Panc1 (cell line): ENCODE results near the gene R3HDM2. TPM values are rescaled to one million over a fixed set of nuclear protein-coding genes. Genes with fewer than 3 reads are reported as not detected.

Experiments
- ATAC-seq: fragments of 200-7000 bp; cut with Tn5 transposase; 2 replicates; pipeline ENCODE4 v1.9.1; 2020; ENCODE audit warnings: mild to moderate bottlenecking, moderate library complexity
- BruUV-seq: library from RNA; stranded (reverse); fragments of 400-500 nt; replicated peaks from 2 replicates; lab custom pipeline; 2021; lab: Mats Ljungman, UMichigan
- CTCF ChIA-PET: fragments of 300-600 bp; sonication (Branson Sonifier 250); formaldehyde crosslinking; loops from one replicate; lab custom pipeline; 2022; ENCODE audit warnings: antibody characterized with exemption; lab: Charles Lee
- POLR2A ChIA-PET: fragments of 300-600 bp; sonication (Branson Sonifier 250); formaldehyde crosslinking; loops from one replicate; lab custom pipeline; 2022; ENCODE audit warnings: antibody characterized with exemption; lab: Charles Lee
- DNase-seq: peaks from one replicate; pipeline ENCODE4 v3.0.0-alpha.2; 2010; ENCODE audit warnings: low read depth, low spot score
- H3K27ac ChIP-seq: 2 replicates; pipeline ENCODE4 v1.5.1; 2011; ENCODE audit warnings: mild to moderate bottlenecking, low read length, inconsistent platforms
- H3K27me3 ChIP-seq: fragments of 200-500 bp; sonication (Bioruptor generic); 2 replicates; pipeline ENCODE4 v1.6.0; 2014; ENCODE audit warnings: low read length, inconsistent platforms; ENCODE audit not compliant: control insufficient read depth, insufficient read depth
- H3K36me3 ChIP-seq: fragments of 200-500 bp; sonication (Bioruptor generic); 2 replicates; pipeline ENCODE4 v1.5.1; 2014; ENCODE audit warnings: inconsistent platforms, mild to moderate bottlenecking, low read length, moderate library complexity; ENCODE audit not compliant: control insufficient read depth, insufficient read depth
- H3K4me1 ChIP-seq: 2 replicates; pipeline ENCODE4 v1.5.1; 2011; ENCODE audit warnings: inconsistent platforms, mild to moderate bottlenecking, low read length, moderate library complexity; ENCODE audit not compliant: control insufficient read depth, insufficient read depth
- H3K4me3 ChIP-seq, 2 experiments: 2 replicates each; pipeline ENCODE4 v1.5.1; 2011 to 2012; ENCODE audit warnings: low read depth in 2 of 2, low read length in 2 of 2, mild to moderate bottlenecking in 2 of 2, inconsistent platforms in 1 of 2, moderate library complexity in 1 of 2
- H3K9me3 ChIP-seq: fragments of 200-500 bp; sonication (Bioruptor generic); 2 replicates; pipeline ENCODE4 v1.5.1; 2014; ENCODE audit warnings: low read depth, mild to moderate bottlenecking, inconsistent platforms, low read length, moderate library complexity; ENCODE audit not compliant: control insufficient read depth, insufficient read depth
- POLR2AphosphoS5 ChIP-seq: IDR thresholded peaks from 2 replicates; pipeline ENCODE4 v1.6.1; 2012; ENCODE audit warnings: mild to moderate bottlenecking, low read depth, low read length, moderate library complexity
- SIN3A ChIP-seq: IDR thresholded peaks from 2 replicates; pipeline ENCODE4 v1.6.1; 2012; ENCODE audit warnings: low read depth, mild to moderate bottlenecking, low read length, moderate library complexity, borderline replicate concordance; ENCODE audit not compliant: insufficient read depth
- TCF7L2 ChIP-seq: IDR thresholded peaks from 2 replicates; pipeline ENCODE4 v1.6.1; 2011; ENCODE audit warnings: mild to moderate bottlenecking, low read depth, low read length, inconsistent platforms
- in situ Hi-C: cut with HindIII; loops from 2 replicates; pipeline ENCODE4 v1.10.0; 2016; ENCODE audit warnings: low sequenced_read_pairs, low pct_unique_long_range_greater_than_20kb
- intact Hi-C: fragments of 100-400 bp; cut with micrococcal nuclease; formaldehyde crosslinking; loops from one replicate; pipeline ENCODE4 v1.10.0; 2022; ENCODE audit not compliant: unreplicated experiment
- total RNA-seq: library from RNA; stranded (reverse); gene quantifications from one replicate; pipeline ENCODE4 v1.2.1, GENCODE V29; 2021; ENCODE audit not compliant: unreplicated experiment
- TF ChIP-seq, protein P1 (sequence below), 2 experiments: IDR thresholded peaks; 2 replicates each; pipeline ENCODE4 v1.6.1; 2011 to 2012; ENCODE audit warnings: low read depth in 2 of 2, control low read depth in 1 of 2, low read length in 1 of 2, mild to moderate bottlenecking in 1 of 2, moderate library complexity in 1 of 2; ENCODE audit not compliant: insufficient read depth in 1 of 2
- TF ChIP-seq, protein P2 (sequence below): fragments of 450-650 bp; IDR thresholded peaks from 2 replicates; pipeline ENCODE4 v1.5.1; 2017; ENCODE audit warnings: mild to moderate bottlenecking

The R3HDM2 gene
- total RNA-seq, 1 experiment from 2014 or later, result 56.5 TPM

DNA sequence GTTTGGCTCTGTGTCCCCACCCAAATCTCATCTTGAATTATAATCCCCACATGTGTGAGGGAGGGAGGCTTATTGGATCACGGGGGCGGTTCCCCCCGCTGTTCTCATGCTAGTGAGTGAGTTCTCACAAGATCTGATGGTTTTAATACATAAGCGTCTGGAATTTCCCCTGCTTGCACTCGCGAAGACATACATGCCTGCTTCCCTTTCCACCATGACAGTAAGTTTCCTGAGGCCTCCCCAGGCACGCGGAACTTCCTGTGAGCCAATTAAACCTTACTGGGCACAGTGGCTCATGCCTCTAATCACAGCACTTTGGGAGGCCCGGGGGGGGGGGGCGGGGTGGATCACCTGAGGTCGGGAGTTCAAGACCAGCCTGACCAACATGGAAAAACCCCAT is 60.8 kb downstream of the R3HDM2 start:
- POLR2A ChIA-PET, result no interaction called here
- BruUV-seq, result no TSS peak
- TF ChIP-seq, protein P1, sequence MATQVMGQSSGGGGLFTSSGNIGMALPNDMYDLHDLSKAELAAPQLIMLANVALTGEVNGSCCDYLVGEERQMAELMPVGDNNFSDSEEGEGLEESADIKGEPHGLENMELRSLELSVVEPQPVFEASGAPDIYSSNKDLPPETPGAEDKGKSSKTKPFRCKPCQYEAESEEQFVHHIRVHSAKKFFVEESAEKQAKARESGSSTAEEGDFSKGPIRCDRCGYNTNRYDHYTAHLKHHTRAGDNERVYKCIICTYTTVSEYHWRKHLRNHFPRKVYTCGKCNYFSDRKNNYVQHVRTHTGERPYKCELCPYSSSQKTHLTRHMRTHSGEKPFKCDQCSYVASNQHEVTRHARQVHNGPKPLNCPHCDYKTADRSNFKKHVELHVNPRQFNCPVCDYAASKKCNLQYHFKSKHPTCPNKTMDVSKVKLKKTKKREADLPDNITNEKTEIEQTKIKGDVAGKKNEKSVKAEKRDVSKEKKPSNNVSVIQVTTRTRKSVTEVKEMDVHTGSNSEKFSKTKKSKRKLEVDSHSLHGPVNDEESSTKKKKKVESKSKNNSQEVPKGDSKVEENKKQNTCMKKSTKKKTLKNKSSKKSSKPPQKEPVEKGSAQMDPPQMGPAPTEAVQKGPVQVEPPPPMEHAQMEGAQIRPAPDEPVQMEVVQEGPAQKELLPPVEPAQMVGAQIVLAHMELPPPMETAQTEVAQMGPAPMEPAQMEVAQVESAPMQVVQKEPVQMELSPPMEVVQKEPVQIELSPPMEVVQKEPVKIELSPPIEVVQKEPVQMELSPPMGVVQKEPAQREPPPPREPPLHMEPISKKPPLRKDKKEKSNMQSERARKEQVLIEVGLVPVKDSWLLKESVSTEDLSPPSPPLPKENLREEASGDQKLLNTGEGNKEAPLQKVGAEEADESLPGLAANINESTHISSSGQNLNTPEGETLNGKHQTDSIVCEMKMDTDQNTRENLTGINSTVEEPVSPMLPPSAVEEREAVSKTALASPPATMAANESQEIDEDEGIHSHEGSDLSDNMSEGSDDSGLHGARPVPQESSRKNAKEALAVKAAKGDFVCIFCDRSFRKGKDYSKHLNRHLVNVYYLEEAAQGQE (IDR thresholded peaks at IDR 0.05; ENCODE audit: insufficient read depth in 1 of 2, low read depth in 2 of 2, low read length in 1 of 2), result no peak
- TF ChIP-seq SIN3A, result no peak
- TF ChIP-seq, protein P2, sequence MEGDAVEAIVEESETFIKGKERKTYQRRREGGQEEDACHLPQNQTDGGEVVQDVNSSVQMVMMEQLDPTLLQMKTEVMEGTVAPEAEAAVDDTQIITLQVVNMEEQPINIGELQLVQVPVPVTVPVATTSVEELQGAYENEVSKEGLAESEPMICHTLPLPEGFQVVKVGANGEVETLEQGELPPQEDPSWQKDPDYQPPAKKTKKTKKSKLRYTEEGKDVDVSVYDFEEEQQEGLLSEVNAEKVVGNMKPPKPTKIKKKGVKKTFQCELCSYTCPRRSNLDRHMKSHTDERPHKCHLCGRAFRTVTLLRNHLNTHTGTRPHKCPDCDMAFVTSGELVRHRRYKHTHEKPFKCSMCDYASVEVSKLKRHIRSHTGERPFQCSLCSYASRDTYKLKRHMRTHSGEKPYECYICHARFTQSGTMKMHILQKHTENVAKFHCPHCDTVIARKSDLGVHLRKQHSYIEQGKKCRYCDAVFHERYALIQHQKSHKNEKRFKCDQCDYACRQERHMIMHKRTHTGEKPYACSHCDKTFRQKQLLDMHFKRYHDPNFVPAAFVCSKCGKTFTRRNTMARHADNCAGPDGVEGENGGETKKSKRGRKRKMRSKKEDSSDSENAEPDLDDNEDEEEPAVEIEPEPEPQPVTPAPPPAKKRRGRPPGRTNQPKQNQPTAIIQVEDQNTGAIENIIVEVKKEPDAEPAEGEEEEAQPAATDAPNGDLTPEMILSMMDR, result no peak
- TF ChIP-seq TCF7L2, result no peak
- no peak for TF ChIP-seq POLR2AphosphoS5
- H3K4me3 ChIP-seq, result no peak overlapping the region
- peaks cover 11% of the 10 kb centered on the region; the same call in 1 of the 2 replicates for H3K9me3 ChIP-seq
- H3K27ac ChIP-seq, result no peak overlapping the region
- CTCF ChIA-PET, result no interaction called here
- ATAC-seq, result no peak
- intact Hi-C loops, result no loop called here
- no peaks in the 10 kb centered on the region for H3K36me3 ChIP-seq
- DNase-seq, result no peak
- H3K27me3 ChIP-seq, result no peaks in the 10 kb centered on the region
- in situ Hi-C loops, result no loop called here
- no peaks in the 10 kb centered on the region for H3K4me1 ChIP-seq

DNA sequence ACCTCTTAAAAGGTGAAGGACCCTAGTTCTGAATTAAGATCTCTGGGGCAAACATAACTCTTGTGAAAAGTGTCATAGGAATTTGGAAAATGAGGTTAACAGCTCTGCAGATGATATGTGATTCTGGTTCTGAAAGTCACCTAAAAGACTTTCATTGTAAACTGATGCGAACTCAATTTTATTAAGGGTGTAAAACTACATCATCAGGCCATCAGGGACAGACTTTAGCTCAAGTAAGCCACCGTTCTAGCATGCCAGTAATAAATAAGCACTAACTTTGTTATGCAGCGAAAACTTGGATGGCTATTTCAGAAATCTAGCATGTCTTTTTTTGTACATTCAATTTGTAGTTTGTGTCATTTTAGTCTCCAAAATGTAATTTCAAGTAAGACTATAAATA is 61.6 kb downstream of the R3HDM2 start:
- intact Hi-C loops (no loop called here), in situ Hi-C loops (no loop called here)
- peaks cover 11% of the 10 kb centered on the region; the same call in 1 of the 2 replicates for H3K9me3 ChIP-seq
- no peaks in the 10 kb centered on the region for H3K36me3 ChIP-seq
- H3K27ac ChIP-seq, result no peak overlapping the region
- TF ChIP-seq POLR2AphosphoS5, result no peak
- TF ChIP-seq TCF7L2, result no peak
- TF ChIP-seq, protein P1 (IDR thresholded peaks at IDR 0.05; ENCODE audit: insufficient read depth in 1 of 2, low read depth in 2 of 2, low read length in 1 of 2), result no peak
- TF ChIP-seq, protein P2, result no peak
- no peak for TF ChIP-seq SIN3A
- DNase-seq (no peak), ATAC-seq (no peak)
- no peak overlapping the region for H3K4me3 ChIP-seq
- no peaks in the 10 kb centered on the region for H3K4me1 ChIP-seq
- ChIA-PET CTCF (no interaction called here), POLR2A (no interaction called here)
- no peaks in the 10 kb centered on the region for H3K27me3 ChIP-seq
- BruUV-seq, result no TSS peak
